NCI-H128 (cell line): ENCODE measurements around the gene DDX23.

Experiments used
- DNase-seq: peaks from one replicate; lab custom pipeline; 2025; ENCODE audit not compliant: unreplicated experiment; lab: John Stamatoyannopoulos, UW

DDX23 gene

DNA sequence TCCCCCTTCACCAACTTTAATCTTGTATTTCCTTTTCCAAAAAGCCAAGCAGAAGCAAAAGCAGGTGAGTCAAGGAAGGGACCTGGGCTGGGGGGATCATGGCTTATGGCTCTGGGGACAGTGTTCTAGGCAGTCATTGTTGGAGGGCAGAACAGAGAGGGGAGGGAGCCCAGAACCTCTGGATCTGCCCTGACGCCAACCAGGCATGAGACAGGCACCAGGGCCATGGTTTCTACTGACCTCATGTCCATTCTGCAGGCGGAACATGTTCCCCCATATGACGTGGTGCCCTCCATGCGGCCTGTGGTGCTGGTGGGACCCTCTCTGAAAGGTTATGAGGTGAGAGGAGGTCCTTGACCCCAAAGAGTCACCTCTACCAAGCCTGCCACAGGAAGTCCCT is 27.1 kb downstream of the DDX23 start:
- no peak for DNase-seq

DNA sequence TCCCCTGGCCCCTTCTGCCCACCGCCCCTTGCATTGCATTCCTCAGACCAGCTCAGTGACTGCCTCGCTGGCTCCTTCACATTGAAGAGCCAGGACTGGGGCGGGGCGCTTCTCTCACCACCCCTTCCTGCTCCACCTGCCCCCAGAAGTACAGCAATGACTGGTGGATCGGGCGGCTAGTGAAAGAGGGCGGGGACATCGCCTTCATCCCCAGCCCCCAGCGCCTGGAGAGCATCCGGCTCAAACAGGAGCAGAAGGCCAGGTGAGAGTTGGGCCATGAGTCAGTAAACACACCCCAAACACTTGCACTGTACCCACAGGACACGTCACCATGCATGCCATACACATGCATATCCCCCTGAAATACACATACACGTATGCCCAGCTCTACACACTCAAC is 27.9 kb downstream of the DDX23 start:
- DNase-seq: no peak

DNA sequence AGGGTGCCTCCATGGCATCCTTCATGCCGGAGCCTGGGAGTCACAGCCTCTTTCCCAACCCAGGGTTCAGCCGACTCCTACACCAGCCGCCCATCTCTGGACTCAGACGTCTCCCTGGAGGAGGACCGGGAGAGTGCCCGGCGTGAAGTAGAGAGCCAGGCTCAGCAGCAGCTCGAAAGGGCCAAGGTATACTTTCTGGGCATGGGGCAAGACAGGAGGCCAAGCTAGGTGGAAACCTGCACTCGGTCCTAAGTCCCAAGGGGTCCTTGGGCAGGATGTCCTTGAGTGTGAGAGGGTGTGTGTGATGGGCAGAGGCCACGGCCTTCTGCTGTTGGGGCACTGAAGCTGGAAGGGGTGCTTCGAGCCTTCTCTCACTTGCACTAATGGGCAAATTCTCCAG is 28.7 kb downstream of the DDX23 start:
- no peak for DNase-seq

DNA sequence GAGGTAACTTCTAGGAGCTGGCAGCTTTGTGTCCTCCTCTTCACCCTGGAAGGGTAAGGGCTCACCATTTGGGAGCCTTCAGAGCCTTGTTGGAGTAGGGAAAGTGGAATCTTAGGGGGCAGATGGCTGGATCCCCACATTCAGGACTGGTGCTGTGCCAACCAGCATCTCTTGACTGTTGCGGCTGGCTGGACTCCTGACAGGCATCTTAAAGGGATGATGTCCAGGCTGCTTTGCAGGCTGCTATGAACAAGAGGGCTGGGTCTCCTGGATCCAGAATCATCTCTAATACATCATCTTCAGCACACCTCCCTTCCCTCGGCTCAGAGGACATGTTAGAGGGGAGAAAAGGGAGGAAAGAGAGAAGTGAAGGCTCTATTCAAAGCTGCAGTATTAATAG is 29.3 kb downstream of the DDX23 start:
- DNase-seq: no peak

DNA sequence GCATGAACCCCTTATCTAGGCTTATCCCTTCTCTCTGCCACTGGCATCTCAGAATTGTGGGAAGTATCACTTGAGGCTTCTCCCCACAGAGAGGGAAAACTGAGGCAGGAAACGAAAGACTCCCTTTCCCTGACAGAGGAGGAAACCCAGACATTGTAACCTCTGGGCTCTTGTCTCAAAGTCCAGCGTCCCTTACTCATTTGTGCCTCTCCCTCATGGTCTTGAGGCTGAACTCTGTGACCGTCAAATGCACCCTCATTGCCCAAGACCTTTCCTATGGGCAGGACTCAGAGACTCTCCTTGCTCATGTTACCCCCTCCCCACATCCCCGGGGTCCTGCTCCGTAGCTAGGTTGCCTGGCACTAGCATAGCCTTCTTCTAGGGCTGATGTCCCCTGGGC is 29.8 kb downstream of the DDX23 start:
- no peak for DNase-seq

DNA sequence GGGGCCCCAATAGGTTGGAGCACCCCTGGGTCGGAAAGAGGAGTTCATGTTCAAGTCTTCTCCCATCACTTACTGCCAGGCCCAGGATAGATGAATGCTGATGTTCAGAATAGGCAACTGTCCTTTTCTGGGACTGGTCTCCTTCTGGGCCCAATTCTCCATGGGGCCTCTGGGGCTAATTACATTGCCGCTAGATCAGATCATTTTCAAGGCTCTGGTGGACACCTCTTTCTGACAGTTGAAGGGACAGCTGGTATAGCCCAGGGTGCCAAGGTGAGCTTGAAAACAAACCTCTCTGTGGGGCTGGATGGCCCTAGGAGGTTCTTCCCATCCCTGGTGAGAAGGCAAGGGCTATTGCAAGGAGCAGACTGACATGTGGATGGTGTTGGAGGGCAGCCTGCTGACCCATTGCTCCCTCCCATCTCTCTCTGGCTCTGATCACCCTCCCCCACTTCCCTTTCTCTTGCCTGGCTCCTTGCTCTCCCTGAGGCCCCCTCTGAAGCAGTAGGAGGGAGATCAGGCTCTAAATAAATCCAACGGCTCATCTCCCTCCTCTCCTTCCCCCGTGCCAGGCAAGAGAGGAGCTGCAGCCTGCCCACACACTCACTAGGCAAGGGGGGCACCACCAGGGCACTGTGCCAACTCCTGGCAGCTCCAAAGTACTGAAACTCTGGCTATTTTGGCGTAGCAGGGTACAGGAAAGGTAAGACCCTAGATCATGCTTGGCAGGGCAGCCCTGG is 31.8 kb downstream of the DDX23 start:
- DNase-seq: no peak

DNA sequence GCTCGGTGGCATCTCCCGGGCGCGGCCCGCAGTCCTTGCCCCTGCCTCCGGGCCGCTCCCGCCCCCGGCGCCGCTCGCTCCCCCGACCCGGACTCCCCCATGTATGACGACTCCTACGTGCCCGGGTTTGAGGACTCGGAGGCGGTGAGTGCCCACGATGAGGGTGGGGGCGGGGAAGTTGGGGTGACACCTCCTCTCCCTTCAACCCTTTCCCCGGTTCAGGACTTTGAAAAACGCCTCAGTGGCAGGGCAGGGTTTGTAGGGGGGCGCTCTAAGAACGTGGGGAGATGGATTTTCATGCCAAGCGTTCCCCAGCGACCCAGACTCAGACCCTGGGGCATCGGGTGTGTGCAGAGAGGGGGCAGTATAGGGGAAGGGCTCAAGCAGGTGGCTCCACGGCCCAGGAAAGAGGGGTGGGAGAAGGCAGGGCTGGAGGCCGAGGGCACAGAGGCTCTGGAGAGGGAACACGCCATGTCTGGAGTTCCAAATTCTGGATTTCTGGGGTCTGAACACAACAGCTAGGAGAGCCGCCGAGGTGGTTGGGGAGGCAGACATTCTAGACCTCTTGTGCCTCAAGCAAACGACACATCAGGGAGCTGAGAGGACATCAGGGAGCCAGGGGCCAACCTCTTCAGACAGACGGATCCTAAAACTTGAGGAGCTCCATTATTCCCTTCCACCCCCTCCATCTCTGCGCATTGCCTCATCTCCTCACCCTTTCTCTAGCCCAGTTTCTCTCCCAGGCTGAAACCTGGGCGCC is 33.0 kb downstream of the DDX23 start:
- no peak for DNase-seq

DNA sequence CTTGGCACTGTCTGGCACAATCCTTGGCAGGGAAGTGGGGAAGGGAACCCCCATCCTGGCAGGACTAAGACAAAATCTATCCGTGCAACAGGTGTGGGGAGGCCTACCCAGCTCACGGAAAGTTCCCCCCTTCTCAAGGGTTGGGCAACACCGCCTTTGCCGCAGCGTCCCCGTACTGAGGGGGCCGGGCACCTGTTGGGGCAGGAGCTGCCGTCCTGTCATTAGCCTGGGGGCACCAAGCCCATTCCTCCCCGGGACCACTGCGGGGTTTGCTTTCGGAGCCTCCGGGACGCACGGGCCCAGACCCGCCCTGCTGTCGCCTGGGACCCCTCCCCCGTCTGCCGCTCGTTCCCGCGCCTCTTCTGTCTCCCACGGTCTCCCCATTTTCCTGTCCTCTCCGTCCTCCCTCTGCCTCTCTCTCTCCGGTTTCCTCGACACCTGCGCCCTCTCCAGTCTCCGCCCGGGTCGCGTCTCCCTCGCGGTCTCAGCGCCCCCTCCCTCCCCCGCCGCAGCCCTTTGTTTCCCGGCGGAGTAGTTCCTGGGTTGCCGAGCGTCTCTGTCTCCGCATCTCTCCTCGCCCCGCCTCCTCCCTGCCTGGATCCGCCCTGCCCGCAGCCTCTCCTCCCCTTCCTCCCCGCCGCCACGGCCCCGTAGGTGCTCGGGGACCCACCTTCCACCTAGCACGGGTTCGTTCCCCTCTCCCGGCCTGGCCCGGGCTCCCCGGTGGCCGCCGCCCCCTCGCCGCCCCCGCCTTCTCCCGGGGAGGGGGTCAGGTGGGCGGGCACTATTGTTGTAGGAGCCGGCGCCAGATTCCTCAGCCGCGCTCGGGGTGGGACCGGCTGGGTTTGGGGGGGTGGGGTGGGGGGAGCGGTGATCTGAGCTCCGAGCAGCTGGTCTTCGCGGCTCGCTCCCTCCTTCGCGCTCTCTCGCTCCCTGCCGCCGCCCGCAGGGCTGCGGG is 33.8 kb downstream of the DDX23 start, which contains the start of gene CACNB3:
Gene CACNB3 (plus strand): TSS at position 624 of the 958 bp plus-strand sequence. CDS start 434 bp downstream, outside the sequence.
- DNase-seq: peak; percentile 90

DNA sequence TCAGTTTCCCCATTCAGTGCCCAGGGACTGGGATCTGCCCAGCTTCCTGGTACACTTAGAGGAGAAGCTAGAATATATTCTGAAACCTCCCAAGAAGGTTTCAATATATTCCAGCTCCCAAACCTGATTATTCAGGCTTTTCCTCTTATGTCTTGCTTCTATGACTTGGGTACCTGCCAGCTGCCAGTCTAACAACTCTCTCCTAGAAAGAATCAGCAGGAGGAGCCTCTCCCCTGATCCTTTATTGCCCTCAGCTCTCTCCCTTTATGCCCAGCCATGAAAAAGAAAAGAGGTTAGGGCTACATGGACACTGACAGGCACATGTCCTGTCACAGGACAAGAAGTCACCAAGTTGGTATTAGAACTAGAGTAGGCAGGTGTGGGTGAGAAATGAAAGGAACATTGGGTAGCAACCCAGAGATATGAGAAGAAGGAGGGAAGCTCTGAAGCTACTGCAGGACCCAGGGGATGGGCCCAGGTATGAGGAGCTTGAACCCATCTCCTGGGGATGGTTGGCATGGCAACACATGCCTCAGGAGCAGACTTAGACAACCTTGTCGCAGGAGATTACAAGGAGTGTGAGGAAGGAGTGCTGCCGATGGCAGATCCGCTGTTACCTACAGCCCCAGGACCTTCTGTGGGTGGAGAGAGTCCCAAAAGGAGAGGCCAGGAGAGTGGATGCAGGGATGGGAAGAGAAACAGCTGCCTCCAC is 35.7 kb downstream of the DDX23 start:
- DNase-seq: no peak

DNA sequence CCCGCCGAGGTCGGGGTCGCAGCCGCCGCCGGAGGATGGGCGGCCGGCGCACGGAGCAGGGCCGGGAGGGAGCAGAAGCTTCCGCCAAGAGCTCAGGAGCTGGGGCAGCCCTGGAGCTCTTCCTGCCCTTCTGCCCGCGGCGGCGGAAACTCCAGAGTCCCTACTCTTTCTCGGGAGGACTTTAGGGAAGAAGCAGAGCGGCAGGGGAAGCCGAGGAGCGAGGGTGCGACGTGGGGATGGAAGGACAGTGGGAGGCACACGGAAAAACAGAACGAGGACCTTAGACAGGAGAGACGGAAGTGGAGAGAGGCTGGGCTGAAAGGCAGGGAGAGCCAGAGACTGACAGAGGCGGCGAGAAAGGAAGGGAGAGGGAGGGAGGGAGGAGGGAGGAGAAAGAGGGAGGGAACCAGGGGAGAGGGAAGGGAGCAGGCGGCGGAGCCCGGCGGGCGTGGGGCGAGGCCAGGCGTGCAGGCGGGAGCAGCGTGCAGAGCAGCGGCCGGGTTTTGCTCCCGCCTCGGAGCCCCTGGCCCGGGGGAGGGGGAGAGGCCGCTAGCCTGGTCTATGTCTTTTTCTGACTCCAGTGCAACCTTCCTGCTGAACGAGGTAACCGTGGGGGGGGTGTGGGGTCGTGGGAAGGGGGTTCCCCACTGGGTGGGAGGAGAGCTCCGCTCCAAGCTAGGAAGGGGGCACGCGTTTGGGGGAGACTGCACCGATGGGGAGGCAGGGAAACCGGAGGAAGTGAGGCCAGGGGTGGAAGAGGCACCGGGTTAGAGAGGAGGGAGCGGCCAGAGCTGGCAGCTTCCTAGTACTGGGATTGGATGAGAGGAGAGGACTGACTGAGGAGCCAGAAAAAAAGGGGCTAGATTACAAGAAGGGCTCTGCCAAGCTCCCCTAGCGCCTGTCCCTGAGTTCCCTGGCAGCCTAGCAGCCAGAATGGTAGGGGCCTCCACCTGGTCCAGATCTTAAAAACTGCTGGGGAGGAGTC is 36.5 kb downstream of the DDX23 start:
- peak; percentile 68 for DNase-seq

DNA sequence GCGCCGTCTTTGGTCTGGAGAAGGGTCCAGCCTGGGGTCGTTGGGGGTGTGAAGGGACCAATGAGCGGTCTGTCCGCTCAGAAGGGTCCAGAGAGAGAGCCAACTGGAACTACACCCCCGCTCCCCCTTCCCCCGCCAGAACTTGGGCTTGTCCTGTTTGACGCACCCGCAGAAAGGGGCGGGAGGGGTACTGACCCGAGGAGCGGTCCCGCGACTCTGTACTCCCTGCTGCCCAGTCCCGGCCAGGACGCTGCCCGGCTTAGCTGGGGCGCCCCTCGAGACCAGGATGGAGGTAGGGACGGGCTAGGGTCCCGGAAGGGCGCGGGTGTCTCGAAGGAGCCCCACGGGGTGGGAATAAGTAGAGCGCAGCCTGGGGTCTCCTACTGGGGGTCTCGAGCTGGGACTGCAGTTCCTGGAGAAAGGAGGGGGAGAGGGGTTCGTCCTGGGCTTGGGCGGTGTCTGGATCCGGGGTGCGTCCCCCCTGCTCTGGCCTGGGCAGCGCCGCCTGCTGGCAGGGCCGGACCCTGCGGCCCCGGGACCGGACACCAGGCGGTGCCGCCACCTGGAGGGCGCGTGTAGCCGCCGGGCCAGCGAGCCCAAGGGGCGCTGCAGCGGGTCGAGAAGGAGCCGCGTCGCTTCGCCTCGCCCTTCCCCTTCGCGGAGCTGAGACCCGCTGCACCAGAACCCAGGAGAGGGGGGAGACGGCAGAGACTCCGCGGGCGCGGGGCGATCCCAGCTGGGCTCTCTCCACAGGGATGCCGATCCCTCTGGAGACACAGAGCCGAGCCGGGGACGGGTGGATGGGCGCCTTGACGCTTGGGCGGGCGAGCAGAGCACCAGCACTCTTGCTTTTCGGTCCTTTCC is 37.5 kb downstream of the DDX23 start:
- peak; percentile 52 for DNase-seq

DNA sequence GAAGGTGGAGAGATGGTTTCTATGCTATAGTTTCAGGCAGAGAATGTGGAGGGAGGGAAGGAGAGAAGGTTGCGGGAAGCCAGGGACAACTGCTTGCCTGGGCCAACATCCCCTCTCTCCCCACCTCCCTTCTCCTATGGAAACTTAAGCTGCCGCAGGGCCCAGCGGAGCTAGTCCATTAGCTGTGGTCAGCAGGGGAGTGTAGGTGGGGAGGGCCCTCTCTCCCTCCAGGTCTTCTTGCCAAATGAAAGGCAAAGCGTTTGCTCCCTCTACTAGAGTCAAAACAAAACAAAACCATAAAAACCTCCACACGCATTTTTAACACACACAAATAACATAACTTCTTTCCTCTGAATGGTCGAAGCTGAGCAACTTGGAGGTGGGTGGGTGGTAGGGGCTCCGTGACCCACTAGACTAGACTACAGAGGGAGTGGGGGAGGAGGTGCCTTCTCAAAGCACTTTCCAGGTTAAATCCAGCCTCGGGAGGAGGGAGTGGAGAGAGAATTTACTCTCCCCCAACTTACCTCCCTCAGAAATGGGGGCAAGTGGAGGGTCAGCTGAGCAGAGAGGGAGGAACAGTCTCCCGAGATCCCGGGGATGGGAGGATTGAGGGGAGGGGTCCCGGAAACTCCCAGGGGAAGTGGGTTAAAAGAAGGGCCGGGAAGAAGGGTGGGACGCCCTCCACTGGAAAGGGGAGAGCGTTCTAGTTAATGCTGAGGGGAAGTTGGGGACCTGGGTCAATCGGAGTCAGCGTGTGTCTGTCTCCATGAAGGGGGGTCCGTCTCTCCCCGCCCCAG is 38.3 kb downstream of the DDX23 start:
- no peak for DNase-seq

DNA sequence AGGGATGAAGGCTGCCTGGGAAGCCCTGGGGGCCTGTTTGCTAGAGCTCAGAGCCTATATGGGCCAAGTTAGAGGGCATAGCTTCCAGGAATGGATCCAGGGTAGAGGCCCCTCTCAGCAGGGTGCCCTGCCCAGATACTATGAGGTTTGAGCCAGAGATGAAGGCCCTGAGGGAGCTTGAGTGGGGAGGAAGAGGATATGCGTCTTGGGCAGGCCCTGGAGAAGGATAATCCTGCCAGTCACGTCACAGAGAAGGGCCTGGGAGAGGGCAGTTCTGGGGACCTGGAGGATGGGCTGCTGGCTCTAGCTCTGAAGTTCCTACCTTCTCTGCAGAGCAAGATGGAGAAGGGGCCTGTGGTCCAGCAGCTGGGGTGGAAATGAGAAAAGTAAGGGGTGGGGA is 39.6 kb downstream of the DDX23 start:
- DNase-seq: no peak

DNA sequence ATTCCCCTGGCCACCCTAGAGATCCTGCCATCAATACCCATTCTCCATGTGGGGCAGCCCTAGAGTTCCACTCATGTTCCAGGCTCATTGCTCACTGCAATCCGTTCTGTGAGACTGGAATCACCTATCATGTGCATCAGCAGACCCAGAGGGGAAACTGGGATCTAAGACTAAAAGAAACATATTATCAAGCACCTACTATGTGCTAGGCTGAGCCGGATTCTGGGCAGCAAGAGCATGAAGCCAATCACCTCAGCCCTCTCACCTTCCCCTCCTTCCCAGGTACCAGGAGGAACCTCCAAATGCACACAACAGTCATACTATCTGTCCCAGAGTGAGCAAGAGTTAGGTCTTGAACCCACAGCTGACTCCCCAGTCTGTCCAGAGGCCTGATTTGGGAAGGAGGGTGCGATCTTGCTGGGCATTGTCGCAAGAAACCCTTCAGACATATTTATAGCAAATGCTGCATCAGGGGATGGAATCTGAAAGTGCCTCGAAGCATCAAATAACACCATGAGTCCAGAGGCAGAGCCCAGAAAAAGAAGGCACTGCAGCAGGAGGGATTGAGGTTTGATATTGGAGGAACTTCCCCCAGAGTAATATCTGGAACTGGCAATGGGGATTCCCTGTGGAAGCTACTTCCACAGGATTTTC is 40.4 kb downstream of the DDX23 start:
- no peak for DNase-seq

DNA sequence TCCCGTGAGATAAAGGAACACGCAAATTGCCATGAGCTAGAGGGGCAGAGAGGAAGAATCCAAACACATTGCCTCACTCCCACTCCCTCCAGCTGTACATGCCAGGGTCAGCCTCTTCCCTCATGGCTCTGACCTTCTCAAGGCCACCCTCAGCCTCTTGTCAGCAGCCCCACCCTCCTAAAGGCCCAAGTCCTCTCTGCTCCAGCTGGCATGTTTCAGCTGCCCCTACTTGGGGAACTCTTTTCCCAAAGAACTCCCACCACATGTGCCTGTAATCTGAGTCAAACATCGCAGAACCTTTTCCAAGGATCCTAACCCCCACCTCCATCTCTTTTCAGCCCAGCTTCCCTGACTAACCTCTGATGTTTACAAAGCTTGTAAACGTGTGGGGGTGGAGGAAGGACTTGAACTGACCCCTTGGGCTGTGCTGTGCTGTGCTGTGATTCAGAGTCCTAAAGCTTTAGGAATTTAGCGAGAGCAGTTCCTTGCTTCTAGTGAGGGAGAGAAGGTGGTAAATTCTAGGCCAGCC is 41.0 kb downstream of the DDX23 start:
- no peak for DNase-seq

DNA sequence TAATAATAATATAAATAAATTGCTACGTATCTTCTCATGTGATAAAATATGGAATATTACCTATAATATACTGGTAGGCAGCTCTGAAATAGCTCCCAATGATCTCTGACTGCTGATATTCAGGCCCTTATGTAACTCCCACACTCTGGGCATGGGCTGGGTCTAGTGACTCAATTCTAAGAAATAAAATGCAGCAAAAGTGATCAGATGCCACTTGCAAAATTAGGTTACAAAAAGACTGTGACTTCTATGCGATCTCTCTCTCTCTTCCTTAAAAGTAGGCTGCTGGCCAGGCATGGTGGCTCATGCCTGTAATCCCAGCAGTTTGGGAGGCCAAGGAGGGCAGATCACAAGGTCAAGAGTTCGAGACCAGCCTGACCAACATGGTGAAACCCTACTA is 44.0 kb downstream of the DDX23 start:
- no peak for DNase-seq

DNA sequence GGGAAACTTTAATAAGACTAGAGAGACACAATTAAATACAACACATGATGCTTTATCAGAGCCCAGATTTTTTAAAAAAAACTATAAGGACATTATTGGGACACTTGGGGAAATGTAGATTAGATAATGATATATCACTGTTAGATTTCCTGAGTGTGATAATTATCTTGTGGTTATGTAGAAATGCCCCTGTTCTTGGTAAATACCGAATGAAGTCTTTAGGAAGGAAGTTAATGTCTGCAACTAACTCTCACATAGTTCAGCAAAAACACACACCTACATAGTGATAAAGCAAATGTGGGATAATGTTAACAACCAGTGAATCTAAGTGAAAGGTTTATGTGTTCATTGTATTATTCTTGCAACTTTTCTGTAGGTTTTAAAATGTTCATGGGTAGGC is 48.3 kb downstream of the DDX23 start:
- DNase-seq: no peak
